Hepatocyte (in vitro differentiated cells): ENCODE measurements around the gene EXOC3.

ENCODE experiments used
- CTCF ChIP-seq: fragments of 200-600 bp; sonication (generic); IDR thresholded peaks from 2 replicates; pipeline ENCODE4 v1.5.1; 2016; ENCODE audit warnings: antibody characterized with exemption, mild to moderate bottlenecking; ENCODE audit not compliant: poor library complexity
- EZH2 ChIP-seq: fragments of 200-600 bp; sonication (generic); IDR thresholded peaks from 2 replicates; pipeline ENCODE4 v1.6.1; 2016; ENCODE audit warnings: antibody characterized with exemption, mild to moderate bottlenecking, borderline replicate concordance
- EZH2phosphoT487 ChIP-seq: fragments of 200-600 bp; sonication (generic); IDR thresholded peaks from one replicate; pipeline ENCODE4 v1.6.1; 2018; ENCODE audit warnings: antibody characterized with exemption, mild to moderate bottlenecking, low read depth, moderate library complexity; ENCODE audit not compliant: unreplicated experiment, severe bottlenecking

DNA sequence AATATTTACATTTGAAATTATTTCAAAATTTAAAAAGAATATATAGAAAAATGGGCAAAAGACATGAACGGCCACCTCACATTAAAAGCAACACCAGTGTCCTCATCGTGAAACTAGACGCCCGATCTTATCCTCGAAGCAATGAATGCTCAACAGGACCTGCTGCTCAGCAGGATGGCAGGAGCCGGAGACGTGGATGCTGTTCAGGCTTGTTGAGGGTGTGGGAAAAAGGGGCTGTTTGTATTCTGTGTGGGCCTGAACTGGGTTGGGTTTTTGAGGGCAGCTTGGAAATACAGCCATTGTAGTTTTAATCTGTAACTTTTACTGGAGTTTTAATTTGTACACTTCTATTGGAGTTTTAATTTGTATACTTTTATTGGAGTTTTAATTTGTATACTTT is 20.3 kb downstream of the EXOC3 start:
- no peak for TF ChIP-seq EZH2
- TF ChIP-seq EZH2phosphoT487: no peak
- no peak for TF ChIP-seq CTCF
